Measurements from ENCODE around the gene NPAS3. TPM values are rescaled to one million over a fixed set of nuclear protein-coding genes. Genes with fewer than 3 reads are reported as not detected.
A peak's percentile ranks its signal among the peaks of the same experiment; 100 is the strongest.

NPAS3 gene
- total RNA-seq, 1 donor = 0.36 TPM

DNA sequence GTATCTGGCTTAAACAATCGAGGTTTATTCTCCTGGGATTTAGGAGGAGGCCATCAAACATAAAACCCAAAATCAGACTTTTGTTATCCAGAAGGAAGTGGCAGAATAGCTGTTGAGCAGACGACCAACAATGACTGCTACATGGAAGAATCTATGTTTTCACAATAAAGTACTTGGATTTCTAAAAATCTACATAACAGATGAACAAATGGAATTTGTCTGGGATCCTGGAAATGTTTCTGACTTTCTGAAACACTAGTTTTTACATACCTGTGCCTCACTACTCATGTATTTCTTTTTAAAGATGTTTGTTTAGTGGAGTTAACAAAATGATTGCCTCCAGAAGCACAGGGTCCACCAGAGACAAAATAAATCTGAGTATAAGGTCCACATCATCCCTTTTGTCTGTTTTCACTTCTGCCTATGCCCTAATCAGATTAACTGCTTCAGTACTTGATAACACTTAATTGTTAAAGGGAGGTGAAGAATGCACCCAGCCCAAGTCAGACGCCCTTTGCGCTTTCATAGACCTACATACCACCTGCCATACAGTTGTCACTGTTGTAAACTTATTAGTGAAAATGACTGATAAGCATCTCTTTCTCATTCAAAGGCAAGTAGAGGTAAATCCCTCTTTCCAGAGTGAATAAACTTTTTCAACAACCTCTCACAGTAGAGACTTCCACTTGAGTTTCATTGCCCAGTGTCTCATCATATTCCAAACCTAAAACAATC lies 847.6 kb downstream of the NPAS3 start:
- DNase-seq (ENCODE audit: low read depth) = peak; percentile 18
- TF ChIP-seq, protein P1, sequence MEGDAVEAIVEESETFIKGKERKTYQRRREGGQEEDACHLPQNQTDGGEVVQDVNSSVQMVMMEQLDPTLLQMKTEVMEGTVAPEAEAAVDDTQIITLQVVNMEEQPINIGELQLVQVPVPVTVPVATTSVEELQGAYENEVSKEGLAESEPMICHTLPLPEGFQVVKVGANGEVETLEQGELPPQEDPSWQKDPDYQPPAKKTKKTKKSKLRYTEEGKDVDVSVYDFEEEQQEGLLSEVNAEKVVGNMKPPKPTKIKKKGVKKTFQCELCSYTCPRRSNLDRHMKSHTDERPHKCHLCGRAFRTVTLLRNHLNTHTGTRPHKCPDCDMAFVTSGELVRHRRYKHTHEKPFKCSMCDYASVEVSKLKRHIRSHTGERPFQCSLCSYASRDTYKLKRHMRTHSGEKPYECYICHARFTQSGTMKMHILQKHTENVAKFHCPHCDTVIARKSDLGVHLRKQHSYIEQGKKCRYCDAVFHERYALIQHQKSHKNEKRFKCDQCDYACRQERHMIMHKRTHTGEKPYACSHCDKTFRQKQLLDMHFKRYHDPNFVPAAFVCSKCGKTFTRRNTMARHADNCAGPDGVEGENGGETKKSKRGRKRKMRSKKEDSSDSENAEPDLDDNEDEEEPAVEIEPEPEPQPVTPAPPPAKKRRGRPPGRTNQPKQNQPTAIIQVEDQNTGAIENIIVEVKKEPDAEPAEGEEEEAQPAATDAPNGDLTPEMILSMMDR (IDR thresholded peaks at IDR 0.05; ENCODE audit: insufficient read depth, low read length) = no peak
- no peak overlapping the region for H3K4me3 ChIP-seq (ENCODE audit: low read depth, low read length)

- TF ChIP-seq, protein P1 (IDR thresholded peaks at IDR 0.05; ENCODE audit: insufficient read depth, low read length) = no peak
- H3K4me3 ChIP-seq (ENCODE audit: low read depth, low read length) = no peak overlapping the region
- DNase-seq (ENCODE audit: low read depth) = no peak
Observed at GRCh38 chr14:33788161-33788560, 849.5 kb downstream of the NPAS3 start.

- DNase-seq (ENCODE audit: low read depth) = no peak
- TF ChIP-seq, protein P1 (IDR thresholded peaks at IDR 0.05; ENCODE audit: insufficient read depth, low read length) = no peak
Observed at GRCh38 chr14:33790996-33791395, 852.3 kb downstream of the NPAS3 start.

GRCh38 chr14:33792009-33792719 lies 853.5 kb downstream of the NPAS3 start:
- no peak overlapping the region for H3K4me3 ChIP-seq (ENCODE audit: low read depth, low read length)

More at GRCh38 chr14:33790996-33791395, 852.3 kb downstream of the NPAS3 start:
- H3K4me3 ChIP-seq (ENCODE audit: low read depth, low read length) = no peak overlapping the region

DNA sequence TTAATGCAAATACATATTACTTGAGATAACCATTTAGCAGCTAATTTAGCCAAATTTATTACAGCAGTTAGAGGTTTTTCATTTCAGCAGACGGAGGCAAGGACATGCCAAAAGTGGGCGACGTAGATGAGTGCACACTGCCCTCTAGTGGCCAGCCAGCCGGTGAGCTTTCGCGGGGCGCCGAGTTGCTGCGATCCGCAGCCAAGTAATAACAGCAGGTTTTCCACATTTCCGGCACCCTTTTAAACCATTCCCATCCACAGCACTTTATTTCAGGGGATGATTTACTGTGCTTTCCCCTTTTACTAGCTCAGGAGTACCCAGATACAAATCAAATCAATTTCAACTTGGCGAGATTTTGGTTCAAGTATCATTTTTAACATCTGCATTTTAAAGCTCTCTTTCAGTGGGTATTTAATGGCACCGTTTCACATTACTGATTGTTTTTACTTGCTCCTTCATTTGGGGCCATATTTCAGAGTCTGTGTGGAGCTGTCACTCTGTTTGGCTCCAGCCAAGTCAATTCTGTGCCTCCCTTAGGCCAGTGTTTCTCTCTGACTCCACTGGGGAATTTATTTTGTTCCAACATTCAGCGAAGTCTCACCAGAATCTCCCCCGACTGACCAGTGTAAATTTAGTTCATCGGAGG lies 854.2 kb downstream of the NPAS3 start:
- peak overlapping the region; percentile 44 for H3K4me3 ChIP-seq (ENCODE audit: low read depth, low read length)
- TF ChIP-seq, protein P1 (IDR thresholded peaks at IDR 0.05; ENCODE audit: insufficient read depth, low read length) = peak; percentile 91
- peak; percentile 89 for DNase-seq (ENCODE audit: low read depth)

More at GRCh38 chr14:33792009-33792719, 853.5 kb downstream of the NPAS3 start:
- no peak for DNase-seq (ENCODE audit: low read depth)
- TF ChIP-seq, protein P1 (IDR thresholded peaks at IDR 0.05; ENCODE audit: insufficient read depth, low read length) = no peak

GRCh38 chr14:33793398-33794110 lies 854.9 kb downstream of the NPAS3 start:
- H3K4me3 ChIP-seq (ENCODE audit: low read depth, low read length) = no peak overlapping the region
- no peak for DNase-seq (ENCODE audit: low read depth)
- TF ChIP-seq, protein P1 (IDR thresholded peaks at IDR 0.05; ENCODE audit: insufficient read depth, low read length) = no peak
